GM21825 (cell line): ENCODE data around the gene TMEM176A.
A peak's percentile ranks its signal among the peaks of the same experiment; 100 is the strongest.
"Not testable (repeated sequence)": the region's sequence is repeated elsewhere in the genome, so short reads cannot be mapped to it uniquely, and the experiment has no call there.

Source experiments
- ATAC-seq: cut with Tn5 transposase; IDR thresholded peaks from one replicate; pipeline ENCODE4 v1.9.1; 2021; ENCODE audit warnings: mild to moderate bottlenecking, moderate library complexity; ENCODE audit not compliant: unreplicated experiment

TMEM176A gene, protein sequence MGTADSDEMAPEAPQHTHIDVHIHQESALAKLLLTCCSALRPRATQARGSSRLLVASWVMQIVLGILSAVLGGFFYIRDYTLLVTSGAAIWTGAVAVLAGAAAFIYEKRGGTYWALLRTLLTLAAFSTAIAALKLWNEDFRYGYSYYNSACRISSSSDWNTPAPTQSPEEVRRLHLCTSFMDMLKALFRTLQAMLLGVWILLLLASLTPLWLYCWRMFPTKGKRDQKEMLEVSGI

DNA sequence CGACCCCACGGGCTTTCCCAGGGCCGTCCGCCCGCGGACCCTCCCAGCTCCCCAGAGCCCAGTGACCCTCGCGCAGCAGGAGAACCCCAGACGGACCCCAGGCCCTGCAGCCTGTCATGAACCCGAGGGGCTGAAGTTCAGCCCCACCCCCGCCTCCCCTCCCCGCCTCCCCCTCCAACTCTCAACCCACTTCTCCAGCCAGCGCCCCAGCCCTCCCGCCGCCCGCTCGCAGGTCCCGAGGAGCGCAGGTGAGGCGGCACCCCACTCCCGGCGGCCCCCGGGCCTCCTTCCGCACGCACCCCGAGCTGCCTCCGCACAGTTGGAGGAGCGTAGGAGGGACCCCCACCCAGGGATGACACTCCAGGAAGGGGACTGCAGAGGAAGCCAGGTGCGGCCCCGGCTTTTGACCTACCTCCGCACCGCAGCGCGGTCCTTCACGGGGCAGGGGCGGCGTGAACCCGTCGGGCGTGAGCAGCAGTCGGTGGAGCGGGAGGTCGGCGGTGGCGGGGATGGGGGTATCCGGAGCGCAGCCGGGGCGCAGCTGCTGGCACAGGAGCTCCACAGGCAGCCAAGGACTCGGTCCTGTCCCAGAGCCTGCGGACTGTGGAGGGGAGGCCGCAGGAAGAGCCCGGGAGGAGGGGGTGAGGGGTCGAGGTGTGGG lies at the start of gene TMEM176A:
Gene TMEM176A (plus strand): TSS at position 189 of the 661 bp plus-strand sequence. CDS start 782 bp downstream, outside the sequence.
- ATAC-seq = no peak

DNA sequence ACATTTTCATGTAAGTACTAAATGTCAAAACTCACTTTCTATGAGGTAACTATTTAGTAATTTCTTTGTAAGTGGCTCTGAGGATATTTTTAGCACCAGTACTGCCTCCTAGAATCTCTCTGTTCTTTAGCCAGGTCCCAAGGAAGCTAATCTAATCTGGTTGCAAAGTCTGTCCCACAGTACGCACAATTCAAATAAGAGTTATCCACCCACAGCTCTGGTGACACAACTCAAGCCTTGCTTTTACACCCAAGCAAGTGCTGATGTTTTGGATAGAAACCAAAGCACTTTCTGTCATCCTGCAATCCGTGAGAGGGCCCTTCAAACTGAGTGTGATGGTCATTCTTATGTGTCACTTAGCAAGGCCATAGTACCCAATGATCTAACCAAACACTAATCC lies 48.9 kb upstream of the TMEM176A start:
- no peak for ATAC-seq

DNA sequence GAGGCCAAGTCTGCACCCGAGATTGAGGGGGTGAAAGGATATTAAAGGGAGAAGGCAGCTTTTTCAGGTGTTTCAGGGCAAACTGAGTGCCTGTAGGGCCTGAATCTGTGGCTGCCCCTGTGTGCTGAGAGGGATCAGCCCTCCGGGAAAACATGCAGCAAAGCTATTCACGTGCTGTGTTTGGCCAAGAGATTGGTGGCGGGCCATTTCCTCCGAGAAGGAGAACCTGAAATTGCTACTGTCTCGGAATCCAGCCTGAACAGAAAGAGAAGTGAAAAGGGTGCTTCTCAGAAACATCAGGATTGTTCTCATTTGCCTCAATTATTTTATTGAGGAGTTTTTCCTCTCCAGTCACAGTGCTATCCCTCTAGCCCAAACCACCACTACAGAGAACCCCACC lies 47.3 kb upstream of the TMEM176A start:
- ATAC-seq = no peak

DNA sequence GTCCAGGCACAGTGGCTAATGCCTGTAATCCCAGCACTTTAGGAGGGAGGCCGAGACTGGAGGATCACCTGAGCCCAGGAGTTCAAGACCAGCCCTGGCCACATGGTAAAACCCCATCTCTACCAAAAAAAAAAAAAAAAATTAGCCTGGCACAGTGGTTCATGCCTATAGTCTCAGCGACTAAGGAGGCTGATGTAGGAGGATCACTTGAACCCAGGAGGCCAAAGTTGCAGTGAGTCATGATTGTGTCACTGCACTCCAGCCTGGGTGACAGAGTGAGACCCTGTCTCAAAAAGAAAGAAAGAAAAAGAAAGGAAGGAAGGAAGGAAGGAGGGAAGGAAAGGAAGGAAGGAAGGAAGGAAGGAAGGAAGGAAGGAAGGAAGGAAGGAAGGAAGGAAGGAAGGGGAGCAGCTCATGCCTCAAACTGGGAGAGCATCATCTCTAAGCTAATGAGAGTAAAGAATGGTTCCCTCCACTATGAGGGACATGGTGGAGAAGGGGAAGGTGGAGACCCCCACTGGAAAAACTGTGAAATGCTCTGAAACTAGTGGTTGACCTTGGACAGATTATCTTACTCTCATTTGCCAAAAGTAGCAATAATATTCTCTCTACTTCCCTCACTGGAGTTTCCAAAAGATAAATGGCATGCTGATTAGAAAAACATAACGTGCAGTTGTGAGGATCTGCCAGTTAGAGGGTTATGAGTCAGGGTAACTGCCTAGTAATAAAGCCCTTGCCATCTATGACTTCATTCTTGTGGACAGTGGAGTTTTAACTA lies 46.6 kb upstream of the TMEM176A start:
- peak; percentile 39 for ATAC-seq

DNA sequence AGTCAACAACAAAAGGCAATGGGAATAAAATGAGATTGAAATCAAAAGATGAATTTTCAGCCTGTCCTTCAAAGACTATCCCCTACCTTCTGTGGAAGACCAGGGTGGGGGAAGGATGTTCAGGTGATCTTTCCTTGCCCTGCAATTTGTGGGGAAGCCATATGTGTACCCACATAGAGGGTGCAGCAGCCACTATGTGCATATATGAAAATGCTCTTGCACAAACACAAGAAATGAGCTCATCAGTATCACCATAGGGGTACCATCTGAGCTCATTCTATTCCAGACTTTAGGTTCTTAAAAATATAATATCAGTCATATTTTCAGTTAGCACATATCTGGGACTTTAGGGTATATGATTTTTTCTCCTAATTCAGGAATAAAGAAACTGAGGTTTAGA lies 45.6 kb upstream of the TMEM176A start:
- ATAC-seq = no peak

DNA sequence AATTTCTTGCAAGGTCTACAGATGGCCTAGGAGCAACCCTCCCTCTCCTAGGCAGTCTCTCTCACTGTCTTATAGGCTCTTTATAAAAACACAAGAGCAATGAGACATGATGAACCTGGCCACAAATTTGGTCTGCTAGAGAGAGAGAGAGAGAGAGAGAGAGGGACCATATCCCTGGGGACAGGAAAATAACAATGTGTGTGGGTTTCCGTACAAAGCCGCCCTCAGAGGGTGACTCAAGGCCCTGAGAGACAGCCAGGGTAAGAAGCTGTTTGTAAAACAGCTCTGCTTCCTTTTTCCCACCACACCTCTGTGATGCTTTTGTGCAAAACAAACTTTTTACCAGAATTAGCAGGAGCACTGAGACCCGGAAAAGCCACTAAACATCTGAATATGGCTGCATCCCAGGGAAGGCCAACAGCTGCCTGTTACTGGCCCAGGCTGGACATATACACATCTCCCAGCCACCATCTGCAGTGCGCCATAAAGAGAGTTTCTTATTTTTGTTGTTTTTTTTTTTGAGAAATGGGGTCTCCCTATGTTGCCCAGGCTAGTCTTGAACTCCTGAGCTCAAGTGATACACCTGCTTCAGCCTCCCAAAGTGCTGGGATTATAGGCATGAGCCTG lies 45.0 kb upstream of the TMEM176A start:
- peak; percentile 59 for ATAC-seq

DNA sequence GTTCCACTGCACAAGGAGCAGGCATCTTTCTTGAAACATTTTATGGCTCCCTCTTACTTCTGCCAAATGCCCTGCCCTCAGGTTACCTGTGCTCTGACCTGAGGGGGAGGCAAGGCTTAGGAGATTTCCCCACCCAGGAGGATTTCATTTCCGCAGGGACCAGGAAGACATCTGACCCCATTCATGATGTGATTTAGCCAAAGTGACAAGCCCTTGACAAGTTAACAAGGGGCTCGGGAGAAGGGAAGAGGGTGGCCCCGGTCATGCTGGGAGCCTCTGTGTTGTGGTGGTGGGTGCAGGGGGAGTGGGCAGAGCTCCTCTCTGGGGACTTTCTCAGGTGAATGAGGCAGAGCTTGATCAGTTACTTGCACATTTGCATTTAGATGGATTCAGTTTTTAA lies 44.4 kb upstream of the TMEM176A start:
- no peak for ATAC-seq

DNA sequence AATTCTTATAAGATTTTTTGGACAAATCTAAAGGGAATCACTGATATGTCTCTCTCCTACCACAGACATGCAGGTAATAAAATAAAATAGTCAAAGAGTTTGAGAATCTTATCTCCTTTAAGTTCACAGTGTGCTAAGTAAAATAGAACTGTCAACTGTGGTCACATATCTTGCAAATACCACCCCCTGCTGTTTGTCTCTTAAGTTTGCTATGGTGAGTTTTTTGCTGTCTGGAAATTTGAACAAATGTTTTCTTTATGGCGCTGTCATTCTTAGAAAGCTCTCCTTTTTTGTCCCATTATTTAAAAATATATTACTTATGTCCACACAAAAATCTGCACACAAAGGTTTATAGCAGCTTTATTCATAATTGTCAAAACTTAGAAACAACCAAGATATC lies 43.7 kb upstream of the TMEM176A start:
- ATAC-seq = no peak

DNA sequence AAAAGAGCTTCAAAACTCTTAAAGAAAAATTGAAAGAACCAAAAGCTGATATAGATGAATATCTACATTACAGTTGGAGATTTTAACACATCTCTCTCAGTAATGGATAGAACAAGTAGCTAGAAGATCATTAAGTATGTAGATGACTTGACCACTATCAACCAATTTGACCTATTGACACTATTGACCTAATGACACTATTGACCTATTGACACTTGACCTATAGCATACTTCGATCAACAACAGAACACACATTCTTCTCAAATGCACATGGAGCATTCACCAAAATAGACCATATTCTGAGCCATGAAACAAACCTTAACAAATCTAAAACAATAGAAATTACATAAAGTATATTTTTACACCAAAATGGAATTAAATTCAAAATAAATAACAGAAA lies 41.1 kb upstream of the TMEM176A start:
- ATAC-seq = no peak

DNA sequence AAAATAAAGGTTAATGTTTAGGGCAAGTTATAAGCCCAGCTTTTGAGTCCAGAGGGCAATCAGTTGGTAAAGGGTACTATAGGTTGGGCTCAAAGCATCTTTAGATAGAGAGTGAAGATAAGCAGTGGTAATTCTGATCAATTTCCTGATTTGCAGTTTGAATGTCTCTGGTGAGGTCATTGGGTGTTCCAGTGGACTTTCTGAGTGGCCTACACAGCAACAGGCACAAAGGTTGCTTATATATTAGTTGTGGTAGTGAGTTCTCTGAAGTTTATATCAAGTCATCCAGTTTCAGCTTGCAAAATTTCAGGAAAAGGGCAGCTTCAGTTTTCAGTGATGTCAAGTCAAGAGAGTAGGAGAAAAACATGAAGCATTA lies 34.2 kb upstream of the TMEM176A start:
- ATAC-seq = no peak

DNA sequence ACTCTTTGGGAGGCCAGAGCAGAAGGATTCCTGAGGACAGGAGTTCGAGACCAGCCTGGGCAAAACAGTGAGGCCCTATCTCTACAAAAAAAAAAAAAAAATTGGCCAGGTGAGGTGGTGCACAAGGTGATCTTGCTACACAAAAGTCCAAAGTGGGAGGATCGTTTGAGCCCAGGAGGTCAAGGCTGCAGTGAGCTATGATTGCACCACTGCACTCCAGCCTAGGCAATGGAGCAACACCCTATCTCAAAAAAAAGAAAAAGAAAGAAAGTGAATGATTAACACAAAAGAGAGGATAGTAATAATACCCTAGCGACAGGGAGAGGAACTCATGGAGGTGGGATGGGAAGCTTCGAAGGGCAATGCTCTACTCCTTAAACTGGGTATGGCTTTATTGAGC lies 30.8 kb upstream of the TMEM176A start:
- ATAC-seq = no peak

DNA sequence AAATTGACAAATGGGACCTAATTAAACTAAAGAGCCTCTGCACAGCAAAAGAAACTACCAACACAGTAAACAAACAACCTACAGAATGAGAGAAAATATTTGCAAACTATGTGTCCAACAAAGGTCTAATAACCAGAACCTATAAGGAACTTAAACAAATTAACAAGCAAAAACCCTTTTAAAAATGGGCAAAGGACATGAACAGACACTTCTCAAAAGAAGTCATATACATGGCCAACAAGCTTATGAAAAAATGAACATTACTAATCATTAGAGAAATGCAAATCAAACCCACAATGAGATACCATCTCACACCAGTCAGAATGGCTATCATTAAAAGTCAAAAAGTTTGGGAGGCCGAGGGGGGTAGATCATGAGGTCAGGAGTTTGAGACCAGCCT lies 26.4 kb upstream of the TMEM176A start:
- not testable (repeated sequence) for ATAC-seq

DNA sequence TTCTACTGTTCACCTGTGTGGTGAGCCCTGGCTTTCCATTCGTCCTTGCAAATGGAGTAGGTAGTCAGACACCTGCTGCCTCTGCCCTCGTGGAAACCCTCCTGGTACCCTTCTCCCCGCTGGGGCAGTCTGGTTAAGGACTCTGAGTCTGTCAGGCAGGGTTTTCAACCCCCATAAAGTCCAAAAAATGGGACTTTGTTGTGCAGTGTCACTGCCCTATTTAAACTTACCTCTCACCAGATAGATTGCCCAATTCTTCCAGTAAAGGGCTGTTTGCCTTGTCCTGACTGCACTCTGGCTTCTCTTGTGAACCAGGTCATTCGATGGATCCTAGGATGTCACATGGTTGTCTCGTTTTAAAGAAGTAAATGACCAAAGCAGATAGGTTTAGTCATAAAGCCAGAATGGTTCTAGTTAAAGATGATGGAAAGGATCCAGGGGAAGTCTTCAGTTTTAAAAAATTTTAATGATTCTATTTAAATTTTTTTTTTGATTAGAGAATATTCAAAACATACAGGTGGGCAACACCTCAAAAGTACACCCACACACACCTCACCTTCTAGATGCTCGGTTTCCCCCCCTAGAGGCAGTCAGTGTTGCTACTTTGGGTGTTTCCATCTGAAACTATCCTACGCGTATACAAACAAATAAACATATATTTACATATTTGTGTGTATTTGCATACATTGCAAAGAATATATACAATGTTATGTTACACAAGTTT lies 22.4 kb upstream of the TMEM176A start:
- ATAC-seq = no peak

DNA sequence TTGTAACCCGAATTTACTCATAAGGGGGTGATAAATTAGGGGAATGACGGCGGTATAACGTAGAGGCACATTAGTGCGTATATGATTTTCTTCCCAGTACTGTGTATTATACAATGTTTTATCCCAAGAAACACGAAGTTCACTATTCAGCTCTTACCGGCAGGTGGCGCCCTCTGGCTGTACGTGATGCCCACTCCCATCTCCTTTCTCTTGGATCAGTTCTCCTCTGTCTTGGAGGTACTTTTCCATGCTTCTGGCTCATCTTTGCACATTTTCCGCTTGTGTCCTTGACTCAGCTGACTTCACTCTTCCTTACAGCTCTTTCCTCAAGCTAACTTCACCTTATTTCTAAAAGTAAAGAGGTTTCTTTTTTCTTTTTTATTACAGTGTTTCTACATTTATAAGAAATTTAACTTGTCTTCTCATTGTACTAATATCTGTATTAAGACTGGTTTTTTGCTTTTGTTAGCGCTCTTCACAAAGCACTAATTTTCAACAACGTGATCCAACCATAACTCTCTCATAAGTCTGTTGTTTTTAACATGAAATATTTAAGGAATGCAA lies 21.7 kb upstream of the TMEM176A start:
- no peak for ATAC-seq

DNA sequence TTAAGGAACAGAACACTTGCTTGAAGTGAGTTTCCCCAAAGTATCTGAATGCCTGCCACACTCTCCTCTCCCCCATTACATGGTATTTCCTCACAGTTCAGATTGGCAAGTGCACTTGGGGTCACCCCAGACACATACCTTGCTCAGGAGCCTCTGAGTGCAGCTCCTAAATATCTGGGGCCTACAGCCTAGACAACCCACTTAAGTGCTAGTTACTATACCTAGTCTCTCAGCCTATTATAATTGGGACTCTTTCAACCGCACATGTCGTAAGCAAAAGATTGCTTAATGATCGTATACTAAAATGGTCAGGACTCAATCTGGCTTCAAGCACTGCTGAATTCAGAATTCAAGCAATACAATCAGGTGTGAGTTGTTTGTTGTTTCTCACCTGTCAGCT lies 20.3 kb upstream of the TMEM176A start:
- no peak for ATAC-seq

DNA sequence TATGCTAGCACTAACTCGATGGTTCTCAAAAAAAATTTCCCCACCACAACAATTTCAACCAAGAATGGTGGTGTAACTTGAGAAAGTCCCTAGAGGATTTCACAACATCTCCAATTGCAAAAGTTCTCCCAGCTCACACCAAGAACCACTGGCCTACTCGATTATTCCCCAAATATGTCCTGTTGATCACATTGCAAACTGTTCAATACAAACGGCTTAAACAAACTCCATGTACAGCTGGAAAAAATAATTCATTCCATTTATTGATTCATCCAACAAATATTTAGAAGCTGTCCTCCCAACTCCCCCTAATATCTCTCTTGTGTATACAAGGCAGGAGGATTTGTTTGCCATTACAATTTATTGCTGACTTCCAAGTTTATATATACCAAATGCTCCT lies 19.5 kb upstream of the TMEM176A start:
- ATAC-seq = no peak

DNA sequence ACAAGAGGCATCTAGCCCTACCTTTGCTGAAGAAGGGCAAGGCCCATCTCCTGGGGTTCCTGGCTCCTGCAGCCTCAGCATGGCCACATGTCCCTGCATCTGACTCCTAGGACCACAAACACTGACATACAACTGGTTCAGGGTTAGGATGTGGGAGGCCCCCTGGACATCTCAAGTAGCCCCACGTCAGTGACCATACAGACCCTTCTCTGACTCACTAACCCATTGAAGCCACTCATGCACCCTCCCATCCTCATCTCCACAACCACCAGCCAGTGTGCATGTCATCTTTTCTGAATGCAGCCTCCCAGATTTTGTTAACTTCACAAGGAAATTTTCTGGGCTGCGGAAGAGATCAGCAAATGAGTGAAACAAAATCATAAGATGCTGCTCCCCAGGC lies 18.6 kb upstream of the TMEM176A start:
- no peak for ATAC-seq

DNA sequence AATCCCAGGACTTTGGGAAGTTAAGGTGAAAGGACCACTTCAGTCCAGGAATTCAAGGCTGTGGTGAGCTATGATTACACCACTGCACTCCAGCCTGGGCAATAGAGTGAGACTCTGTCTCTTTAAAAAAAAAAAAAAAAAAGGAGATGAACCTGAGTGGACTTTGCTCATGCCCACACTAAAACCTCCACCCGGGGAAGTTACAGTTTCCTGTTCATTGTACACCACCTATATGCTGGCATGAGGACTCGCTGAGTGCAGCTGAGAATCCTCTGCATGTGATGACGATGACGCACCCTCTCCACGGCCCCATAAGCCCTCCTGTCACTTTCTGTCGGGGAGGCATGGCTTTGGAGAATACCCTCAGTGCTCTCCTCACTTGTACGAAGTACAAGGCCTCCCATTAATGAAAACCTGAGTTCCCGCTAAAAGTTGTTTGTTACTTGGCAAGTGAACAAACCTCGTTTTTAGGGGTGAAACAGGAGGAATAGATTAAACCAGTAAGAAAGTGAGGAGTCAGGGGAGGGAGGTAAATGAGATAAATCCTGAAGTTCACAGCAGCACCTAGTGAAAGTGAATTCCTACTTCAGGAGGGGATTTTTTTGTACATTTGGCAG lies 16.3 kb upstream of the TMEM176A start:
- ATAC-seq = no peak

DNA sequence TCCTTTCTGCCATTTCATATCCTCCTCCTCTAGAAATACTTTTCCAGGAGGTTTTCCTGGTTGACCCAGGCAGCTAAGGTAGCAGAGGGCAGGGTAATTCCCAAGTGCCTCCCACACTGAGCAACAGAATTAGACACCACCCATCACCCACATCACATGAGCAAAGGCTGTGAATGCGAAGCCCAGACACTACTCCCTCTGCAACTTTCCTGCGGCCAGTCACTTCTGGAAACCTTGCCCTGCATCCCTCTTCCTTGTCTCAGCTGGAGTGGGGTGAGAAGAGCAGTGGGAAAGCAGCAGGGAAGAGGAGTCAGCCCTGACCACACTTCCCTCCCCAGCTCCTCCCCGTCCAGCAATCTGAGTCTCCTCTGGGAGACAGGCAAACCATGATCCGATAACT lies 15.6 kb upstream of the TMEM176A start:
- ATAC-seq = no peak
